H9 (cell line): Measurements from ENCODE around the gene TAAR9. TPM values are rescaled to one million over a fixed set of nuclear protein-coding genes. Genes with fewer than 3 reads are reported as not detected.

Experiments used
- DNase-seq: peaks from one replicate; pipeline ENCODE4 v3.0.0-alpha.2; 2017
- H2AFZ ChIP-seq: one replicate; pipeline ENCODE4 v1.6.1; 2013; ENCODE audit warnings: mild to moderate bottlenecking, low read length, control low read depth, moderate library complexity
- H2AK5ac ChIP-seq: 2 replicates; pipeline ENCODE4 v1.6.1; 2013; ENCODE audit warnings: low read length, control low read depth, mixed read lengths; ENCODE audit not compliant: insufficient read length
- H2BK120ac ChIP-seq: one replicate; pipeline ENCODE4 v1.6.1; 2013; ENCODE audit warnings: low read depth, mild to moderate bottlenecking, low read length, control low read depth, inconsistent platforms; ENCODE audit not compliant: poor library complexity, severe bottlenecking
- H2BK12ac ChIP-seq: 2 replicates; pipeline ENCODE4 v1.6.1; 2013; ENCODE audit warnings: low read length, control low read depth, mixed read lengths, low read depth; ENCODE audit not compliant: insufficient read length
- H2BK15ac ChIP-seq: 2 replicates; pipeline ENCODE4 v1.6.1; 2013; ENCODE audit warnings: low read depth, low read length, control low read depth
- H2BK20ac ChIP-seq: one replicate; pipeline ENCODE4 v1.6.1; 2013; ENCODE audit warnings: low read depth, mild to moderate bottlenecking, low read length, control low read depth, inconsistent platforms; ENCODE audit not compliant: poor library complexity, severe bottlenecking
- H2BK5ac ChIP-seq: 2 replicates; pipeline ENCODE4 v1.6.1; 2013; ENCODE audit warnings: low read length, control low read depth, mixed read lengths; ENCODE audit not compliant: insufficient read length
- H3K14ac ChIP-seq: 2 replicates; pipeline ENCODE4 v1.6.1; 2013; ENCODE audit warnings: low read length, control low read depth; ENCODE audit not compliant: insufficient read depth
- H3K18ac ChIP-seq: 2 replicates; pipeline ENCODE4 v1.6.1; 2013; ENCODE audit warnings: low read depth, mild to moderate bottlenecking, mixed read lengths, low read length, control low read depth; ENCODE audit not compliant: insufficient read length
- H3K23ac ChIP-seq: 2 replicates; pipeline ENCODE4 v1.6.1; 2013; ENCODE audit warnings: low read length, control low read depth, mixed read lengths, low read depth; ENCODE audit not compliant: insufficient read length
- H3K23me2 ChIP-seq: 2 replicates; pipeline ENCODE4 v1.6.1; 2013; ENCODE audit warnings: low read depth, mild to moderate bottlenecking, mixed read lengths, low read length, control low read depth; ENCODE audit not compliant: insufficient read length, poor library complexity, severe bottlenecking
- H3K27ac ChIP-seq: 2 replicates; pipeline ENCODE4 v1.5.1; 2013; ENCODE audit warnings: low read length, control low read depth, mixed read lengths, low read depth; ENCODE audit not compliant: insufficient read length
- H3K27me3 ChIP-seq: 2 replicates; pipeline ENCODE4 v1.6.1; 2013; ENCODE audit warnings: low read length, control low read depth, inconsistent platforms; ENCODE audit not compliant: insufficient read depth
- H3K4ac ChIP-seq: 2 replicates; pipeline ENCODE4 v1.6.1; 2013; ENCODE audit warnings: low read depth, mild to moderate bottlenecking, control low read depth, inconsistent platforms, low read length, moderate library complexity
- H3K4me1 ChIP-seq: 2 replicates; pipeline ENCODE4 v1.6.1; 2013; ENCODE audit warnings: low read length, control low read depth, inconsistent platforms; ENCODE audit not compliant: insufficient read depth
- H3K4me2 ChIP-seq: 2 replicates; pipeline ENCODE4 v1.6.1; 2013; ENCODE audit warnings: low read length, control low read depth, mixed read lengths; ENCODE audit not compliant: insufficient read length, insufficient read depth
- H3K56ac ChIP-seq: 2 replicates; pipeline ENCODE4 v1.6.1; 2013; ENCODE audit warnings: low read depth, mild to moderate bottlenecking, mixed read lengths, low read length, control low read depth; ENCODE audit not compliant: insufficient read length
- H3K79me1 ChIP-seq: 2 replicates; pipeline ENCODE4 v1.6.1; 2013; ENCODE audit warnings: low read depth, mild to moderate bottlenecking, moderate library complexity, low read length, control low read depth, inconsistent platforms; ENCODE audit not compliant: insufficient read depth, poor library complexity, severe bottlenecking
- H3K79me2 ChIP-seq: 2 replicates; pipeline ENCODE4 v1.6.1; 2013; ENCODE audit warnings: low read length, control low read depth, inconsistent platforms; ENCODE audit not compliant: insufficient read depth
- H3K9ac ChIP-seq: 2 replicates; pipeline ENCODE4 v1.6.1; 2013; ENCODE audit warnings: low read length, control low read depth, mixed read lengths; ENCODE audit not compliant: insufficient read length; ENCODE audit errors: extremely low read depth
- H3K9me3 ChIP-seq: one replicate; pipeline ENCODE4 v1.6.1; 2013; ENCODE audit warnings: low read depth, low read length, inconsistent platforms; ENCODE audit not compliant: control insufficient read depth
- H3T11ph ChIP-seq: one replicate; pipeline ENCODE4 v1.6.1; 2013; ENCODE audit warnings: mild to moderate bottlenecking, low read length, control low read depth, inconsistent platforms
- H4K20me1 ChIP-seq: one replicate; pipeline ENCODE4 v1.6.1; 2013; ENCODE audit not compliant: control insufficient read depth, insufficient read length, insufficient read depth
- H4K5ac ChIP-seq: 2 replicates; pipeline ENCODE4 v1.6.1; 2013; ENCODE audit warnings: low read depth, mild to moderate bottlenecking, mixed read lengths, low read length, control low read depth; ENCODE audit not compliant: insufficient read length
- H4K8ac ChIP-seq: replicated peaks from 2 replicates; pipeline ENCODE4 v1.6.1; 2013; ENCODE audit warnings: low read length, control low read depth, mixed read lengths, low read depth; ENCODE audit not compliant: insufficient read length
- H4K91ac ChIP-seq: 2 replicates; pipeline ENCODE4 v1.6.1; 2013; ENCODE audit warnings: low read depth, mild to moderate bottlenecking, moderate library complexity, mixed read lengths, low read length, control low read depth; ENCODE audit not compliant: insufficient read length
- H3K27ac Mint-ChIP-seq, 3 experiments: 2 replicates in 2 of 3; 3 replicates in 1 of 3; pipeline ENCODE4 v1.8.0; 2020 to 2021; ENCODE audit warnings: mixed read lengths in 3 of 3, mild to moderate bottlenecking in 1 of 3, moderate library complexity in 1 of 3
- H3K27me3 Mint-ChIP-seq: 2 replicates; pipeline ENCODE4 v1.8.0; 2021; ENCODE audit warnings: low read depth, mild to moderate bottlenecking, moderate library complexity, mixed read lengths
- H3K36me3 Mint-ChIP-seq, 3 experiments: 2 replicates in 2 of 3; 3 replicates in 1 of 3; pipeline ENCODE4 v1.8.0; 2020 to 2021; ENCODE audit warnings: low read depth in 3 of 3, mixed read lengths in 3 of 3; ENCODE audit not compliant: insufficient read depth in 1 of 3
- H3K4me1 Mint-ChIP-seq, 2 experiments: 2 replicates each; pipeline ENCODE4 v1.8.0; 2020; ENCODE audit warnings: mixed read lengths in 2 of 2
- H3K4me3 Mint-ChIP-seq, 2 experiments: 2 replicates in 1 of 2; 3 replicates in 1 of 2; pipeline ENCODE4 v1.8.0; 2020 to 2021; ENCODE audit warnings: mild to moderate bottlenecking in 2 of 2, mixed read lengths in 2 of 2, moderate library complexity in 1 of 2
- H3K9me3 Mint-ChIP-seq, 2 experiments: 2 replicates in 1 of 2; 3 replicates in 1 of 2; pipeline ENCODE4 v1.8.0; 2020; ENCODE audit warnings: mild to moderate bottlenecking in 2 of 2, mixed read lengths in 2 of 2, moderate library complexity in 1 of 2
- WGBS: extraction: QIAGEN DNeasy Blood & Tissue Kit; methylation state at CpG from one replicate; pipeline ENCODE4 v1.1.7; 2013; ENCODE audit warnings: missing lambda C conversion rate, low lambda C conversion rate, mixed read lengths; ENCODE audit not compliant: insufficient read length; ENCODE audit errors: extremely low coverage; 5-methylcytosine and 5-hydroxymethylcytosine counted together
- total RNA-seq: library from RNA; stranded (reverse); gene quantifications from 2 replicates; pipeline ENCODE4 v1.2.1, GENCODE V29; 2021
- TF ChIP-seq, protein P1 (sequence below): fragments of 200-600 bp; sonication (generic); conservative IDR thresholded peaks from 3 replicates; pipeline ENCODE4 v1.8.0; 2021; ENCODE audit warnings: antibody characterized with exemption, mild to moderate bottlenecking

TAAR9 gene
- total RNA-seq, 1 experiment from 2014 or later = not detected

DNA sequence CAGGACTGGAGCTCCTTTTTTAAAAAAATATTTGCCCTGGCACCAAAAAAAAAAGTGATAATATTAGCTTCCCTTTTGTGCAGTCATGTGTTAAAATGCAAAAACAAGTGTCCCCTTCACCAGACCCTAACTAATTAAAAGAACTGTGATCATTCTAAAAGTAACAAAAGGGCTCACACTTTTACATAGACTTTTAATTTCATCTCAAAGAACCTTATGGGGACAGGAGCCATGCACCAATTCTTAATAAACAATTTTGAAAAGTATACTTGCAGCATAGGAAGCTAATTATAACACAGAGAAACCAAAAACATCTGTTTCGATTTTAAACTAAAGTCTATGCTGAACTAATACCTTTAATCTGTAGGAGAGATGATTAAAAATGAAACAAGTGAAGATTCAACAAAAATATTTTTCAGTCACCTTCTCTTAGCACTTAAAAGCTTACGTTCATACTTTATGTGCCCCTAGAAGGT, 42.4 kb upstream of the TAAR9 start:
- Mint-ChIP-seq H3K27ac (no peak overlapping the region), H3K9me3 (peaks cover 0 to 2% of the 10 kb centered on the region in 2 experiments; a peak in 2 of 5 replicates), H3K27me3 (no peaks in the 10 kb centered on the region), H3K4me3 (no peak overlapping the region), H3K36me3 (peaks cover 6 to 21% (median 15%) of the 10 kb centered on the region in 3 experiments; a peak in 6 of 7 replicates), H3K4me1 (no peaks in the 10 kb centered on the region)
- no peaks in the 10 kb centered on the region for H3K23me2 ChIP-seq
- H3K4me2 ChIP-seq = no peak overlapping the region
- TF ChIP-seq, protein P1, sequence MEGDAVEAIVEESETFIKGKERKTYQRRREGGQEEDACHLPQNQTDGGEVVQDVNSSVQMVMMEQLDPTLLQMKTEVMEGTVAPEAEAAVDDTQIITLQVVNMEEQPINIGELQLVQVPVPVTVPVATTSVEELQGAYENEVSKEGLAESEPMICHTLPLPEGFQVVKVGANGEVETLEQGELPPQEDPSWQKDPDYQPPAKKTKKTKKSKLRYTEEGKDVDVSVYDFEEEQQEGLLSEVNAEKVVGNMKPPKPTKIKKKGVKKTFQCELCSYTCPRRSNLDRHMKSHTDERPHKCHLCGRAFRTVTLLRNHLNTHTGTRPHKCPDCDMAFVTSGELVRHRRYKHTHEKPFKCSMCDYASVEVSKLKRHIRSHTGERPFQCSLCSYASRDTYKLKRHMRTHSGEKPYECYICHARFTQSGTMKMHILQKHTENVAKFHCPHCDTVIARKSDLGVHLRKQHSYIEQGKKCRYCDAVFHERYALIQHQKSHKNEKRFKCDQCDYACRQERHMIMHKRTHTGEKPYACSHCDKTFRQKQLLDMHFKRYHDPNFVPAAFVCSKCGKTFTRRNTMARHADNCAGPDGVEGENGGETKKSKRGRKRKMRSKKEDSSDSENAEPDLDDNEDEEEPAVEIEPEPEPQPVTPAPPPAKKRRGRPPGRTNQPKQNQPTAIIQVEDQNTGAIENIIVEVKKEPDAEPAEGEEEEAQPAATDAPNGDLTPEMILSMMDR = no peak
- H2BK15ac ChIP-seq = no peak overlapping the region
- H3K79me1 ChIP-seq = no peaks in the 10 kb centered on the region
- H2BK12ac ChIP-seq = no peak overlapping the region
- no peak overlapping the region for H4K8ac ChIP-seq
- H3K27me3 ChIP-seq = no peaks in the 10 kb centered on the region
- no peak overlapping the region for H2AFZ ChIP-seq
- H4K20me1 ChIP-seq = no peaks in the 10 kb centered on the region
- H2BK20ac ChIP-seq = no peak overlapping the region
- no peak overlapping the region for H2BK5ac ChIP-seq
- no CpG with 5 or more reads among the region's 2 CpGs for WGBS
- H3K9me3 ChIP-seq = no peaks in the 10 kb centered on the region
- no peak for DNase-seq
- no peak overlapping the region for H4K91ac ChIP-seq
- H3K56ac ChIP-seq = no peak overlapping the region
- H2AK5ac ChIP-seq = no peak overlapping the region
- no peak overlapping the region for H2BK120ac ChIP-seq
- no peaks in the 10 kb centered on the region; the same call in 1 of the 2 replicates for H3K79me2 ChIP-seq
- H3K9ac ChIP-seq = no peak overlapping the region
- no peak overlapping the region for H3K14ac ChIP-seq
- H3T11ph ChIP-seq = no peak overlapping the region
- no peak overlapping the region for H3K4ac ChIP-seq
- no peak overlapping the region for H4K5ac ChIP-seq
- H3K27ac ChIP-seq = no peak overlapping the region
- H3K23ac ChIP-seq = no peak overlapping the region
- H3K4me1 ChIP-seq = peaks cover 6% of the 10 kb centered on the region; the same call in 1 of the 2 replicates
- no peak overlapping the region for H3K18ac ChIP-seq
